Tibial artery (tissue), 4 donors: ENCODE data around the gene CCDC78.
A peak's percentile ranks its signal among the peaks of the same experiment; 100 is the strongest.

ENCODE experiments used
- DNase-seq, 2 donors: peaks; one replicate each; pipeline ENCODE4 v3.0.0-alpha.2; 2019
- H3K27ac ChIP-seq, 2 donors: fragments of 200-600 bp; sonication (generic) in 1 of 2; 1 replicate in 1 of 2; 2 replicates in 1 of 2; pipeline ENCODE4 v1.5.1; 2018 to 2019; ENCODE audit warnings: mild to moderate bottlenecking in 1 of 2
- H3K27me3 ChIP-seq, 2 donors: fragments of 200-600 bp; sonication (generic) in 1 of 2; one replicate each; pipeline versions ENCODE4 v1.5.1 to v1.6.0; 2016 to 2019
- H3K36me3 ChIP-seq, 3 donors: fragments of 200-600 bp; sonication (generic) in 2 of 3; one replicate each; pipeline ENCODE4 v1.5.1; 2016 to 2019; ENCODE audit warnings: mild to moderate bottlenecking in 2 of 3
- H3K4me1 ChIP-seq, 4 donors: fragments of 200-600 bp; sonication (generic) in 2 of 4; 1 replicate in 3 of 4; 2 replicates in 1 of 4; pipeline ENCODE4 v1.5.1; 2016 to 2019
- H3K4me3 ChIP-seq, 2 donors: fragments of 200-600 bp; sonication (generic) in 1 of 2; 1 replicate in 1 of 2; 2 replicates in 1 of 2; pipeline ENCODE4 v1.5.1; 2018 to 2019; ENCODE audit warnings: mild to moderate bottlenecking in 2 of 2
- H3K9me3 ChIP-seq, 3 donors: fragments of 200-600 bp; sonication (generic) in 1 of 3; one replicate each; pipeline ENCODE4 v1.5.1; 2016 to 2019
- CTCF ChIP-seq, 2 experiments: fragments of 200-600 bp in 1 of 2; fragments of 450-650 bp in 1 of 2; IDR thresholded peaks; one replicate each; pipeline ENCODE4 v1.5.1; 2017 to 2019; ENCODE audit warnings: antibody characterized with exemption in 2 of 2, mild to moderate bottlenecking in 1 of 2, moderate library complexity in 1 of 2
- intact Hi-C: fragments of 100-400 bp; cut with DNase I; formaldehyde crosslinking; loops from one replicate; pipeline ENCODE4 v1.15.0; 2023; ENCODE audit warnings: low total_unique reads

Gene CCDC78

GRCh38 chr16:682493-683395, 43.5 kb downstream of the CCDC78 start:
- H3K9me3 ChIP-seq: no peaks in the 10 kb centered on the region
- H3K36me3 ChIP-seq: peaks cover 18 to 47% (median 24%) of the 10 kb centered on the region in 3 donors
- peaks cover 3 to 67% (median 50%) of the 10 kb centered on the region in 4 donors for H3K4me1 ChIP-seq
- no peak for TF ChIP-seq CTCF (IDR thresholded peaks at IDR 0.05)
- intact Hi-C loops: no loop called here
- no peaks in the 10 kb centered on the region for H3K27me3 ChIP-seq
- H3K27ac ChIP-seq: no peak overlapping the region
- peak overlapping the region; percentile 59 to 81 for H3K4me3 ChIP-seq
- no peak for DNase-seq

GRCh38 chr16:681746-682427, 44.4 kb downstream of the CCDC78 start:
- H3K4me3 ChIP-seq: peak overlapping the region; percentile 60 to 81
- DNase-seq: no peak
- peaks cover 0 to 3% of the 10 kb centered on the region in 2 donors for H3K27me3 ChIP-seq
- TF ChIP-seq CTCF (IDR thresholded peaks at IDR 0.05): no peak
- H3K4me1 ChIP-seq: peaks cover 3 to 70% (median 50%) of the 10 kb centered on the region in 4 donors
- H3K27ac ChIP-seq: peak overlapping the region in 1 of 2 donors; percentile 79
- intact Hi-C loops: no loop called here
- no peaks in the 10 kb centered on the region for H3K9me3 ChIP-seq
- peaks cover 18 to 39% (median 23%) of the 10 kb centered on the region in 3 donors for H3K36me3 ChIP-seq

- peaks cover 3 to 71% (median 51%) of the 10 kb centered on the region in 4 donors for H3K4me1 ChIP-seq
- H3K36me3 ChIP-seq: peaks cover 17 to 32% (median 18%) of the 10 kb centered on the region in 3 donors
- intact Hi-C loops: no loop called here
- TF ChIP-seq CTCF (IDR thresholded peaks at IDR 0.05): no peak
- H3K9me3 ChIP-seq: no peaks in the 10 kb centered on the region
- H3K27ac ChIP-seq: peak overlapping the region; percentile 79 to 87
- peaks cover 0 to 8% of the 10 kb centered on the region in 2 donors for H3K27me3 ChIP-seq
- DNase-seq: no peak
- peak overlapping the region; percentile 60 to 81 for H3K4me3 ChIP-seq
Measured at GRCh38 chr16:680967-681745, 45.1 kb downstream of the CCDC78 start.

GRCh38 chr16:680625-680945, 45.7 kb downstream of the CCDC78 start:
- peaks cover 17 to 27% (median 18%) of the 10 kb centered on the region in 3 donors for H3K36me3 ChIP-seq
- DNase-seq: no peak
- peak overlapping the region; percentile 60 to 81 for H3K4me3 ChIP-seq
- intact Hi-C loops: no loop called here
- no peaks in the 10 kb centered on the region for H3K9me3 ChIP-seq
- peaks cover 3 to 71% (median 54%) of the 10 kb centered on the region in 4 donors for H3K4me1 ChIP-seq
- H3K27me3 ChIP-seq: peaks cover 0 to 8% of the 10 kb centered on the region in 2 donors
- TF ChIP-seq CTCF (IDR thresholded peaks at IDR 0.05): no peak
- peak overlapping the region; percentile 79 to 87 for H3K27ac ChIP-seq
